Measurements from ENCODE around the gene FAM131C.
"Not testable (repeated sequence)": the region's sequence is repeated elsewhere in the genome, so short reads cannot be mapped to it uniquely, and the experiment has no call there.

The FAM131C gene, protein sequence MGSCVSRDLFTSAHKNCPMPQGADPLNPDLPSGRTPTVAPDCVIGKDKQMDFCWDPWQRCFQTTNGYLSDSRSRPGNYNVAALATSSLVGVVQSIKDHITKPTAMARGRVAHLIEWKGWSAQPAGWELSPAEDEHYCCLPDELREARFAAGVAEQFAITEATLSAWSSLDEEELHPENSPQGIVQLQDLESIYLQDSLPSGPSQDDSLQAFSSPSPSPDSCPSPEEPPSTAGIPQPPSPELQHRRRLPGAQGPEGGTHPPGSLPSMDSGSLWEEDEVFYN

DNA sequence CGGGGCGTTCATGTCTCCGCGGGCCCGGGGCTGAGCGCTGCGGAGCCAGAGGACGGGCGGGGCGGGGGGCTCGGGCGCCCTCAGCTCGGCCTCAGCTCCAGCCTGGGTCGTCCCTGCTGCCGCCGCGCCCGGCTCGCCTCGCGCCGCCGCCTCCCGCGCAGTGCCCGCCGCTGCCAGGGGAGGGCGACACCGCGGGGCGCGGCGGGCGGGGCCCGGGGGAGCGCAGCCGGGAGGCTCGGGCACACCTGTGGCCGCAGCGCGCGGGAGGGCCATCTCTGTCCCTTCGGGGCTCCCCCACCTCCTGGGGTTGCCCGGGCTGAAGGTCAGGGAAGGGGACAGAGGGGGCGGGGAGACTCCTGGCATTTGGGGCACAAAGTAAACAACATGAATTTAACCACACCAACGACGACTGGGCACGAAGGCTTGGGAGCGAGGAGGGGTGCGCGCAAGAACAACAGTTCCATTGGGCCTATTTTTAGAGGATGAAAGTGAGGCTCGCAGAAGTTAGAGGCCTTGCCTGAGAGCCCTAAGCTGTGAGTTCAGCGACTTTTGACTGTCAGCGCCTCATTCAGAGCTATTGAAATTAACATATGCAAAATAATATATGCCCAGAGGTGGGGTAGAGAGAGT, at the start of gene FAM131C:
TSS of gene FAM131C (minus strand) at position 162 of the 630 bp plus-strand sequence. CDS start 209 bp downstream, outside the sequence.
- DNase-seq (ENCODE audit: low read depth, low spot score): no peak

DNA sequence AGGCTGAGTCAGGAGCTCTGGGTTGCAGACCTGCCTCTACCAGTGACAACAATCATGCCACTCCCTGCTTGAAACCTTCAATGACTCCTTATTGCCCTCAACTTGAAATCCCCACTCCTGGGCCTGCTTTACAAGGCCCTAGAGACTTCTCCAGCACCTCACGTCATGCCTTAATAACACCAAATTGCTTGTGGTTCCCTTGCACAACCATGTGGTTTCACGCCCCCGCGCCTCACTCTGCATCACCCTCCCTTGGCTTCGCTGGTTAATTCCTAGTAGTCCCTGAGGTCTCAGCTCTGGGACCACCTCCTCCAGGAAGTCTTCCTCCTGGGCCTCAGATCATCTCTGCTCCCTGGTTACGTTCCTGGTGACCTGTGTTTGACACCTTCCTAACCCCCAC, 49.5 kb upstream of the FAM131C start:
- DNase-seq (ENCODE audit: low read depth, low spot score): no peak

DNA sequence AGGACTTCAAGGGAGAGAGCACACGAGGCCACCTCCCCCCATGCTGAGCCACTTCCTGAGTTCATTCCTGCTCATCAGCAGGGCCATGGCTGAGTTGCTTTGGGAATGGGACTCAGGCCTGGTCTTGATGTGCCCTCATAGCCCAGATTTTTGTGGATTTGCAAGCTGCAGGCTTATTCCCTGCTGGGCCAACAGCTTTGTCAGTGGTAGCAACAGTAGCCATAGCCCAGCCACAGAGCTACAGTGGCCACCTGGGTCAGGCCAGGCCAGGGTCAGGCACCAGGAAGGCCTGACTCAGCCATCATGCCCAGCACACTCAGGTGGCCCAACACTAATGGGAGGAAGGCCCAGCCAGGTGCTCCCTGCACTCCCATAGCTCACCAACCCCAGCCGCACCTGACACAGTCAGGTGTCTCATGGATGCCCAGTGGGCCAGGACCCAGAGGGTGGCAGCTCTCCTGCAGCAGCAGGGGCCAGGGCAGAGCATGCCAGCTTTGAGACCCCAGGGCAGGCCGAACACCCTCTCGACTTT, 49.0 kb upstream of the FAM131C start:
- DNase-seq (ENCODE audit: low read depth, low spot score): no peak

DNA sequence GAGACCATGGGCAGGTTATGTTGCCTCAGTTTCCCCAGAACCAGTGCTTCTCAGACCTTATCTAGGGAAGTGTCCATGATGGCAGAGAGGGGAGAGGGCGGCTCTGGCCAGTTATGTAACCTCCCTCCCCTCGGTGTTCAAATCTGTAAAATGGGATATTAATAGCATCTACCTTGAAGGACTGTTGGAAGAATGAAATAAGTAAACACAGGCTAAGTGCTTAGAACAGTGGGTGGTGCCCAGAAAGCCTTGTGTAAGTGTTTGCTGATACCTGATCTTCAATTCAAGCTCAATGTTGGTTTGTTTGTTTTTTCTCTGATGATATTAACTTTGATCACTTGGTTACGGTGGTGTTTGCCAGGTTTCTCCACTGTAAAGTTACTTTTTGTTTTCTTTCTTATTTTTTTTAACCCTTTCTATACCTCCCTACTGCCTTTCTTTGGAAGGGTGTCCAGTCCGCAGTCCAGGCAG, 47.5 kb upstream of the FAM131C start:
- no peak for DNase-seq (ENCODE audit: low read depth, low spot score)

DNA sequence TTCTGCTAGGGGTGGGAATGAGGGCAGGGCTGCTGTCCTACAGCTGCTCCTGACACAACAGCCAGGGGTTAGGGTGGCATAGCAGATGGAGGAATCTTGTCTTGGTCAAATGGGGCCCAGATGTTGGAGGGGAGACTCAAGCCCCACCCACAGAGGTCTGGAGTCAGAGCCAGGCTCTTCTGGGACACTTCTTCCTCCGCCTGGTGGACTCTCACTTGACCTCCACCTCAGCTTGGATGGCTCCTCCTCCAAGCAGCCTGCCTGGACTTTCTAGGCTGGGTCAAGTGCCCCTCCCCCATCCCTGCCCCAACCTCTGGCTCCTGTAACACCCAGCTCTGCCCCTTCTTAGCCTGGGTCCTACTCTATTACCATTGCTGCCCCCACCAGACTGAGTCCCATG, 47.0 kb upstream of the FAM131C start:
- no peak for DNase-seq (ENCODE audit: low read depth, low spot score)

DNA sequence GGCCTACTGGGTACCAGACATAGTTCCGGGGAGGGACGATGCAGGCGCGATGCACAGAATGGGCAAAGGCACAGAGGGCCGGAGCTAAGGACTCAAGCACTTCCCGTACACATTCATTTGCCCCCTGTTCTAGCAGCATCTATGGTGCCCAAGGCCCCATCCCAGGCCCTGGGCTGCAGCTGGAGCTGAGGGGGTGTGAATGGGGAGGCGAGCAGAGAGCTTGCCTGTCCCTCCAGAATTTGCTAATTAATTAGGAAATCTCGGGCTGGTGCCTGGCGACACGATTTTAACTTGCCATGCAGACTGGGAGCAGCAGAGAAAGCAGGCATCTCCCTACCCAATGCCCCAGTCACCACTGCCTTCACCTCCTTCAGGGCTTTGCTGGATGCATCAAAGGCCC, 46.5 kb upstream of the FAM131C start:
- DNase-seq (ENCODE audit: low read depth, low spot score): no peak

DNA sequence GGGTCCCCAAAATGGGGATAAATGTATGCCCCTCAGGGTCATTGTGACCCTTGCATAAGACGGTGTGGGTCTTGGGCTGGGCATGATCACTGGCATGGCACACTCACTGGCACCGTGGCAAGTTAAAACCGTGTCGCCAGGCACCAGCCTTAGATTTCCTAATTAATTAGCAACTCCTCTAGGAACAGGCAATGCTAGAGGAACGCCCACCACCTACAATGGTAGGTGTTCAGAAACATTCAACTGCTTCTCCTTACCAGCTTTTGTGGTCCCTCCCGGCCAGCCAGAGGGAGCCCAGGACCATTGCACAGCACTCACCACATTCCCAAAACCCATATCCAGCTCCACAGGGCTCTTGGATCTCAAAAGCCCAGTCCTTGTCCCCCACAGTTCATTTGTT, 46.1 kb upstream of the FAM131C start:
- no peak for DNase-seq (ENCODE audit: low read depth, low spot score)

DNA sequence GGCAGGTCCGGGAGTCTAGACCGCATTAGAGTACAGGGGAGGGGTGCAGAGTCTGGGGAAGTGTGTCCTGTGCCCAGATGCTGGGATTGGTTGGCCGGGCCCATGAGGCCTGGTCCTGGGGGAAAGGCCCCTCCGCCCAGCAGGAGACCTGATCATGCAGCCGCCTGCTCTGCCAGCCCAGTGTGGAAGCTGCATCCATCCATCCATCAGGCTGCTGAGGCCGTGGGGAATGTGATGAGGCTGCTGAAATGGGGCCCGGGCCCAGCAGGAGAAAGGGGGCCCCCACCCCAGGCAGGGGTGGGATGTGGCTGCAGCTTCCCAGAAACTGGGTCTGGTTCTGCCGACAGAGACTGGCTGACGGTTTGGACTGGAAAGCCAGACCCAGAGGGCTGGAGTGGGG, 45.3 kb upstream of the FAM131C start:
- no peak for DNase-seq (ENCODE audit: low read depth, low spot score)

DNA sequence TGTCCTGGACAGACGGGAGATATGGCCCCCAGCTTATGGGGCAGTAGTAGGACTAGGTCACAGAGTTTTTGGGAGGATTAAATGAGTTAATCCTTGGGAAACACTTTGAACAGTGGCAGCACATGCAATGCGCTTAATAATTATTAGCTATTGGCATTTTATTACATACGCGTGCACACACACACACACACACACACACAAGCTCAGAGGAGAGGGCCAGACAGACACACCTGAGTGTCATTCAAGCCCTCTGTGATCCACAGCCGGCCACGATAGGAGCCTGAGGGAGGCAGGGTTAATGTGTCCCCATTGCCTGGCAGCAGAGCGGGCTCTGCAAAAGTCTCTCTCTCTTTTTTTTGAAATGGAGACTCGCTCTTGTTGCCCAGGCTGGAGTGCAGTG, 44.5 kb upstream of the FAM131C start:
- no peak for DNase-seq (ENCODE audit: low read depth, low spot score)

DNA sequence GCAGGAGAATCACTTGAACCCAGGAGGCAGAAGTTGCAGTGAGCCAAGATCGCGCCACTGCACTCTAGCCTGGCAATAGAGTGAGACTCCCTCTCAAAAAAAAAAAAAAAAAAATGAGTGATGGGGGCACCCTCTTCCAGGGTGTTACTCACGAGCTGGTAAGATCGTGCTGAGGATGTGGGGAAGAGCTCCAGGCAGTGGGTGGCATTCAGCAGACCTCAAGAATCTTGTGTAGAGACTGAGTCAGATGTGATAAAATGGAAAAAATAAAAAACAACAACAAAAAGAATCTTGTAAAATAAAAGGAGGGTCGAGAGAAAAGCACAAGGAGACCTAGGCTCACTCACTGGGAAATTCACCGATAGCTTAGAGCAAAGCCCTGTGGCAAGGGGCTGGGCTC, 43.9 kb upstream of the FAM131C start:
- no peak for DNase-seq (ENCODE audit: low read depth, low spot score)

DNA sequence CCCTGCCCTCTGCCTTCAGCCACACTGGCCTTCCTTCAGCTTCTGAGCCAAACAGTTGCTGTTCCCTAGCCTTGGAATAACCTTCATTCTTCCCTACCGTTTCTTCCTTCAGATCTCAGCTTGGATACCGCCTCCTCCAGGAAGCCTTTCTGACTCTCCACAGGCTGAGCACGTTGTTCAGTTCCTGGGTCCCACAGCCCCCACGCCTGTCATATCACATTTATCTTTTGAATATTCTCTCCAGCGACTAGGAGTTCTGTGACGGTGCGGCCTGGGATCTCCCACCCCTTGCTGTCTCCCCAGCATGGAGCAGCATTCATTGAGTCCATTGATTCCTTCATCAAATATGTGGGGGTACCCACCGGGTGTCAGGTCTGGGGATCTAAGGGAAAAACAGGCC, 43.2 kb upstream of the FAM131C start:
- DNase-seq (ENCODE audit: low read depth, low spot score): no peak

DNA sequence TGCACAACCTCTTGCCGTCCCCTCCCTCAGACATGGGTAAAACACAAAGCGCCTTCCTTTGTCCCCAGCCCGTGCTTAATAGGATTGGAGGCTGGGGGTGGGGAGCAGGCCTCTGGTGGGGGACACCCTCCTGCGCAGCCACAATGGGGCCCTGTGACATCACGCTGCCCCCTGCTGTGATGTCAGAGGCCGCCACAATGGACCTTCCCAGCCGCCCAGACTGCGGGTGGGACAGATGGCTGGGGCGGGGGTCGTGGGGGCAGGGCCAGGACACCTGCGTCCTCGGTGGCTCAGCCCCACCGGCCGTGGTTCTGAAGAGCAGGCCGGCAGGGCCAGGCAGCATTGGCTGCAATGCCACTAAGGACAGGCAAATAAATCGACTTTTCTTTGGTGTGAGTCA, 42.6 kb upstream of the FAM131C start:
- DNase-seq (ENCODE audit: low read depth, low spot score): no peak

DNA sequence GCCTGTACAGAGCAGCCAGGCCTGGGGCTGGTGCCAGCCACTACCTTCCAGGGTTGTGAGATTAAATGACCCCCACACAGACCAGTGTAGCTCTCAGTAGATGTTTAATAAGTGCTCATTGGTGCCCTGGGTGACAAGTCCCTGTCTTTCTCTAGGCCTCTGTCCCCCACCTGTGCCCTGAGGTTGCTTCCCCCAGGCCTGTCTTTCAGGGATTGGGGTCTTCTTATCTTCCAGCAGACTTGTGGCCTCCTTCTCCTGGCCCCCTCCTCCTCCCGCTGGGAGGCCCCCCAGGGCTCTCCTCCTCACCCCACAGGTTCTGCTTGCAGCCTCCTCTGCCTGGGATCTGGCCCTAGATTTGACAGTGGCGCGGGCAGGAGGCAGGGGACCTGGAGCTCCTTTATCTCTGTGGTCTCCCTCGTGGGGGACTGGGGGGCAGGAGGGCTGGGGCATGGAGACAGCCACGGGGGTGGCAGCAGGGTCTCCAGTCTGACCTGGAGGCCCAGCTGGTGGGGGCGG, 42.1 kb upstream of the FAM131C start:
- DNase-seq (ENCODE audit: low read depth, low spot score): no peak

DNA sequence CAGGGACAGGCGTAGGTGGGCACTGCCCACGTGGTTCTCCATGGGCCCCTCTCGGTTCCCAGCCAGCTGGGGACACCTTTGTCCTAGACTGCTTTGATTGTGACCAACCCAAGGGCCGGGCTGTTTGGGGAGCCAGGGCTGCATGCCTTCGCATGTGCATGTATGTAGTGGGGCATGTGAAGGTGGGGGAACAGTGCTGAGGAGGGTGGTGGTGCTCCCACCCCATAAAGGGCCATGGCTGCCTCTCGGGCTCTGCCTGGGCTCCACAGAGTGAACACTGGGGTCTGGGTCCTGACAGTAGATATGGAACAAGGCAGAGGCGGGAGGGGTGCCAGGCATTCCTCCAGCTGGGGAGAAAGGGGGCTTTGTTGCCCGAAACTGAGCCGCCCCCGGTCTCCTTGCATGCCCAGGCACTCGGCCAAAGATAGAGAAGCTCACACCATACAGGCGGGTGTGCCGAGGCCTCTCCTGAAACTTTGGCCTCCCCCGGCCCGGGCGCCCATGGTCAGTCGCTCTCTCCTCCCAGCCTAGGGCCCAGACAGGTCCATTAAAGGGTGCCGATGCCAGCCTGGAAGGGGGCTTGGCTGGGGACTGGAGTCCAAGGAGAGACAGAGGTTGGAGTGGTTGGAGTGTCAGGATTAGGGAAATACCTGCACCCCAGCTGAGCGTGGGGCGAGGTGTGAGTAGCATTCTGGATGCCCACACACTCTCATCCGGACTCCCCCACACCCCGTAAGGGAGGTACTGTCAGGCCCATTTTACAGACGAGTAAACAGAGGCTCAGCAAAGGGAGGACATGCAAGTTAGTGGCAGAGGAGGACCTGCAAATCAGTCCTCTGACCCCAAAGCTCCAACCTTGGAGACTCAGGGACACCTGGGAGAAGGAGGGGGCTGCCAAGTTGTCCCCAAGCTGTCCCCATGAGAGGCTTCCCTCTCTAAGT, 41.3 kb upstream of the FAM131C start:
- DNase-seq (ENCODE audit: low read depth, low spot score): no peak

DNA sequence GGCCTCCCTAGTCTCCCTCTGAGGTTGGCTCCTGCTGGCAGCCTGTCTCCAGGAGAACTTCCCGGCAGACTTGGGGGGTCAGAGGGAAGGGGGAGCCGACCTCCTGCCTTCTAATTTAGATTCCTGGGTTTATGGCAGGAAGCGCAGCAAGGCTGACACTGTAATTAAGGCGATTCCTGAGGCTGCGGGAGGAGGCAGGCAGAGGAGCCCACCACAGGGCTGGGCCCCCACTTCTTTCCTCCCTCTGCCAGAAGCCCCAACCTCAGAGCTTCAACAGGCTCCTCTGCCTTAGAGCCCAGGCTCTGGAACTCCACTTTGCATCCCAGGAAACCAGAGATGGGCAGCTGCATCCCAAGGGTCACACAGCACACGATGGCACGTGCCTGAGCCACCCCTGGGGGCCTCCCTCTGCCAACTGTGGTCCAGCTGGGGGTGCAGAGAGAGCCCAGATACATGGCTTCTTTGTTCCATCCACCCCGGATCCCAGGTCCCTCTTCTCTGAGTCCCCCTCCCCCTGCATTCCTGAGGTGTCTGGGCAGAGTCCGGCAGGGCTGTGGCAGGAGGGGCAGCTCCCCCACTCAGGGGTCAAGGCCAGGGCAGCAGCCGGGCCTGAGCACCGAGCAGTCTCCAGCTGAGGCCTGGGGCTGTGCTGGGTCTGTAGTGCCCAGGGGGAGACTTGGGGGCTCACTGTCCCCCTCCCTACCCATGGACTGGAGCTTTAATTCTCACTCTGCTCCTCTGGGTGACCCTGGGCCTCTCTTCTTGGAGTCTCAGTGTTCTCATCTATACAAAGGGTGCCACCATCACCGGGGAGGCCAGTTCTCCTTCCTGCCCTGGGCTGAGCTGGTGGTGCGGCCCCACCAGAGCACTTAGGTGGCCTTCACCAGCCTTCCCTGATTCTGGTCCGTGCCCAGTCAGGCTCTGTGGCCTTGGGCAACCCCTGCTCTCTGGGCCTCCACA, 39.4 kb upstream of the FAM131C start:
- DNase-seq (ENCODE audit: low read depth, low spot score): no peak

DNA sequence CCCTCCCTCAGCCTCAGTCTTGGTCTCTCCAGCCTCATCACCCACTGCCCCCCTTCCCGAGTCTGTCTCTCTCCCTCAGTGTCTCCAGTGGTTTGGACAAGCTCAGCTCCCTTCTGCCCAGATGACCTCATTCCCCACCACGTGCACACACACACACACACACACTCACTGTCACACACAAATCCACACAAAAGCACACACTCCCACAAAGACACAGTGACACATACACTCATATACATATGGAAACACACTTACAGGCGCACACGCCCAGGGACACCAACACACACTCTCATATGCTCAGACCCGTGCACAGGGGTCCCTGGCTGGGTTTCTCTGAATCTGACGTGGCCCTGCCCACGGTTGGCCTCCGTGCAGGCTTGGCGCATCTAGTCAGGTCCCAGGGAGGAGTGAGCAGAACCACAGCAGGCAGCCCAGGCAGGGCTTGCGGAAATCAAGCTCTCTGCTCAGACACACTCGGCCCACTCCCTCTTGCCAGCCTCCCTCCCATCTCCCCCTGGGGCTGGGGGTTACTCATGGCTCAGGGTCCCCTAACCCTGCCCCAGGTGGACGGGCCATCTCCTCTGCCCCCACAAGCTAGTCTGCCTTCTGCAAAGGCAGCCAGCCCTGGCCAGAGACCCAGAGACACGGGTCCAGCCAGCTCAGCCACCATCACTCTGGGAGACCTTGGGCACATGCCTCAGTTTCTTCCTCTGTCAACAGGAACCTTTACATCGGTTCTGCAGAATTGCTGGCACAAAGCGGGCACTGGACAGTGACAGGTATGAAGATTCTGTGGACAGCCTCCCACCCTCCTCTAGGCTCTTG, 38.5 kb upstream of the FAM131C start:
- no peak for DNase-seq (ENCODE audit: low read depth, low spot score)

DNA sequence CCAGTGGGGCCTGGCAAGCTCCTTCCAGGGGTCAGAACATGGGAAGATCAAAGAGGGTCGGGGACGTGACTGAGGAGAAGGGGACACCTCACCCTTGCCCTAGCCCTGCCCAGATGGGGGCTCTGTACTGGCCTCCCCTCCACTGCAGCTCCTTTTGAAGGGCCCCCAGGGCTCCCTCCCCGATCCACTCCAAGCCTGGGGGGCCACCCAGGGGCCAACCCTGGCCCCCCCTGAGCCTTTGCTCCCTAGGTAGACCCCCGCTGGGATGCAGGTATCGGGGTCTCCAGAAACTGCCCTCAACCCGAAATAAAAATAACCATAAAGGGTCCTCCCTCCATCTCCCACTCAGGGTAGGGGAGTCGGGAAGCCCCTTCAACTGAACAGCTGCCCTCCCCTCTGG, 37.4 kb upstream of the FAM131C start:
- no peak for DNase-seq (ENCODE audit: low read depth, low spot score)

DNA sequence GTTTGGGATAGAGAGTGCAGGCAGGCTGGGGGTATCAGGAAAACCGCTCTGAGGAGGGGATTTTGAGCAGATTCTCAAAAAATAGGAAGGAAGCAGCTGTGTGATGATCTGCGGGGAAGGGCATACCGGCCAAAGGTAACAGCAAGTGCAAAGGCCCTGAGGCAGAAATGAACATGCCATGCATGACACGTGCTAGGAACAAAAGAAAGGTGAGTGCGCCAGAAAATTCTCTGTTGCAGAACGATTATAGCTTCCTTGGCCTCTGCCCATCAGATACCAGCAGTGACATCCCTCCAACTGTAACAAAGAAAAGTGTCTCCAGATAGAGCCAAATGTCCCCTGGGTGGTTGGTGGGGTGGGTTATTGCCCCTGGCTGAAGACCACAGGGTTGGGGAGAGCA, 37.0 kb upstream of the FAM131C start:
- no peak for DNase-seq (ENCODE audit: low read depth, low spot score)

DNA sequence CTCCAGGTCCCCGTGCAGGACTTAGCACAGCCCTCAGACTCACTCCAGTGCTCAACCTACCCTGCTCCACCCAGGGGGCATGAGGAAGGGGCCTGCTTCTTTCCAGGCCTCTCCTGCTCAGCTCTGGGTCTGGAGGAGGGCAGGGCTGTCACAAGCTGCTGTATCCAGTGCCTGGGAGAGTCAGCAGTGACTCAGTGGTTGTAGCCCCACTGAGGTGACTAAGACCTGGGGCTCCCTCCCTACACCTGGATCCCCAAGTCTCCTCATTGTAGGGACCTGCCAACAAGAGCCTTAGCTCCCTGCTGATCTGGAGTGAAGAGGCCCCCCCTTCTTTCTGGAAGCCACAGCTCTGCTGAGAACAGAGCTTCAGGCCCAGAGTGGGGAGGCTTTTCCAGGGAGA, 36.1 kb upstream of the FAM131C start:
- DNase-seq (ENCODE audit: low read depth, low spot score): no peak

DNA sequence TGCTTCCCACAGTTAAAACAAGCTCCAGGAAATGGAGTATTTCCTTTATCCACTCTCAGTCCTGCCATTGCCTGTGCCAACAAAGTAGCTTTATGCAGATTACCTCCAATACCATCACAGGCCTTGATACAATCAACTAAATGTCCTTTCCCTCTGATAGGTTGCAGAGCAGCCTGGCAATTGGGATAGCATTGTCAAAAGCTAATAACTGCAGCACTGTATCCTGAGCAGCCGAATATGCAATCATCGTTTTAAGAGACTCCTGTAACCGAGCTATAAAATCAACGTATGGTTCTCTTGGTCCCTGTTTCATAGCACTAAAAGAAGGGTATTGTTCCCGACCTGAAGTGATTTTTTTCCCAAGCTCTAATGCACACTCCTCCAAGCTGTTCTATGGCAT, 33.6 kb upstream of the FAM131C start:
- not testable (repeated sequence) for DNase-seq (ENCODE audit: low read depth, low spot score)

Measured in activated CD4-positive, CD25-positive, alpha-beta regulatory T cell treated with anti-CD3 and anti-CD28 coated beads, Interleukin-2, amount 50 U/mL, for 16 hours (primary cell).